HL-60 (cell line): ENCODE results near the gene FAM9C.

Experiments
- GABPA ChIP-seq: IDR thresholded peaks from 2 replicates; pipeline ENCODE4 v1.6.1; 2012; ENCODE audit warnings: low read depth
- POLR2AphosphoS5 ChIP-seq: IDR thresholded peaks from 2 replicates; pipeline ENCODE4 v1.6.1; 2012; ENCODE audit warnings: low read depth
- TF ChIP-seq, protein P1 (sequence below): IDR thresholded peaks from one replicate; pipeline ENCODE4 v1.5.1; 2011; ENCODE audit warnings: low read length, control low read depth, inconsistent platforms; ENCODE audit not compliant: insufficient read depth

DNA sequence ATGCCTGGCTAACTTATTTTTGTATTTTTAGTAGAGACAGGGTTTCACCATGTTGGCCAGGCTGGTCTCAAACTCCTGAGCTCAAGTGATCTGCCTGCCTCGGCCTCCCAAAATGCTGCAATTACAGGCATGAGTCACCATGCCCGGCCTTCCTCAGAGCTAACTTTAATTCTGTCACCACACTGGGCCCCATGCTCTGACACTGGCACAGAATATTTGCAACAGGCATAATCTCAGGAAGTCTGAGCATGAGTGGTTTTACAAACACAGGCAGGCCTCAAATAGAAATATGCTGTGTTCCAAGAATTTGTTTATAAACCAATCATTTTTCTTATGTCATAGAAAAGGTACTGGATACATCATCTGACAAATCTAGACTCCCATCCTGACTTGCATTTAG is 32.7 kb upstream of the FAM9C start:
- TF ChIP-seq, protein P1, sequence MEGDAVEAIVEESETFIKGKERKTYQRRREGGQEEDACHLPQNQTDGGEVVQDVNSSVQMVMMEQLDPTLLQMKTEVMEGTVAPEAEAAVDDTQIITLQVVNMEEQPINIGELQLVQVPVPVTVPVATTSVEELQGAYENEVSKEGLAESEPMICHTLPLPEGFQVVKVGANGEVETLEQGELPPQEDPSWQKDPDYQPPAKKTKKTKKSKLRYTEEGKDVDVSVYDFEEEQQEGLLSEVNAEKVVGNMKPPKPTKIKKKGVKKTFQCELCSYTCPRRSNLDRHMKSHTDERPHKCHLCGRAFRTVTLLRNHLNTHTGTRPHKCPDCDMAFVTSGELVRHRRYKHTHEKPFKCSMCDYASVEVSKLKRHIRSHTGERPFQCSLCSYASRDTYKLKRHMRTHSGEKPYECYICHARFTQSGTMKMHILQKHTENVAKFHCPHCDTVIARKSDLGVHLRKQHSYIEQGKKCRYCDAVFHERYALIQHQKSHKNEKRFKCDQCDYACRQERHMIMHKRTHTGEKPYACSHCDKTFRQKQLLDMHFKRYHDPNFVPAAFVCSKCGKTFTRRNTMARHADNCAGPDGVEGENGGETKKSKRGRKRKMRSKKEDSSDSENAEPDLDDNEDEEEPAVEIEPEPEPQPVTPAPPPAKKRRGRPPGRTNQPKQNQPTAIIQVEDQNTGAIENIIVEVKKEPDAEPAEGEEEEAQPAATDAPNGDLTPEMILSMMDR = no peak
- no peak for TF ChIP-seq POLR2AphosphoS5
- TF ChIP-seq GABPA = no peak
